HG02885 (cell line): ENCODE results near the gene SETDB1.

ENCODE experiments used
- ATAC-seq: cut with Tn5 transposase; IDR thresholded peaks from one replicate; pipeline ENCODE4 v1.9.1; 2021; ENCODE audit warnings: mild to moderate bottlenecking; ENCODE audit not compliant: unreplicated experiment, poor library complexity

SETDB1 gene

DNA sequence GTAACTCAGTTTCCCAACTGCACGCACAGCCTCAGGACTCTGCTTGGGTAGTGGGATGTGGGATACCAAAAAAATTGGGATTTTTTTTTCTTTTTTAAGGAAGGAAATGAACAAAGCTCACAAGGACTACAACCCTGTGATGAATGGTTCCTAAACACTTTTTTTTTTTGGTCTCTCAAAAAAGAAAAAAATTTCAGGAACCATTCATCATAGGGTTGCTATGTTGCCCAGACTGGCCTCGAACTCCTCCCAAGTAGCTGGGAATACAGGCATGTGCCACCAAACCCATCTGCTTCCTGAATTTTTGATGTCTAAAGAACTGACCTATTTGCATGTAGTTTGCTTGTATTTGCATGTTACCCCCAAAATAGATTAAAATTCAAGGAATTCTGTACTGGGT, 73.8 kb downstream of the SETDB1 start:
- ATAC-seq: no peak

DNA sequence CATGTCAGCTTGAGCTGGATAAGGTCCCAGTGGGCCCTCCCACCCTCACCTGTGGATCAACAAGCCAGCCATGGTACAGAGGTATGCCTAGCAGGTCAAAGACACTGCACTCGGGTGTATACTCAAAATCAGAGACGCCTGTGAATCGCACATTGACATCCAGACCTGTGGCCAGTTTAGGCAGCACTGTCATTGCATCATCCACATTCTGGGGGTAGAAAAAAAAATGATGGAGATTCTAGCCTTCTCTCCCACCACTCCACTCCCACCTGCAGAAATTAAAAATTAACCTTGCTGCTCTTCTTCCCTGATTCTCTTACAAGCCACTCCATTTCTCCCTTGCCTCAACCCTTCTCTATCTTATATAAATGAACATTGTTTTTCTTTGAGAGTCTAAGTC, 74.2 kb downstream of the SETDB1 start:
- ATAC-seq: no peak

DNA sequence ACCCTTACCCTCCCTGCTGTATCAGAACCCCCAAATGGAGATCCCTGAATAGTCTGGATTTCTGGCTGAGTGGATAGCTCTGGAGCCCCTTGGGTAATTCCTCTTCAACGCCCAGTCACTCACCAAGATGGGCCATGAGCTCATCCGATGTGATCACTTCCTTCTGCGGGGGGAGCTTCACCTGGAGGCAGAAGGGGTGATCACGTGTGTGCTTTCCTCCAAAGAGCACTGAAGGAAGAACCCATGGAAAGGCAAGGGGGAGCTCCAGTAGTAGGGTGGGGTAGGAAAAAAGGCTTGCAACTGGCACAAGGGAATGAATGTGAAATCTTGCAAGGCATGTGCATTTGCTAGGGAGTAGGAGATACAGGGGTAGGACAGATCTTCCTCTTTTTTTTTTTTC, 75.4 kb downstream of the SETDB1 start:
- ATAC-seq: no peak

DNA sequence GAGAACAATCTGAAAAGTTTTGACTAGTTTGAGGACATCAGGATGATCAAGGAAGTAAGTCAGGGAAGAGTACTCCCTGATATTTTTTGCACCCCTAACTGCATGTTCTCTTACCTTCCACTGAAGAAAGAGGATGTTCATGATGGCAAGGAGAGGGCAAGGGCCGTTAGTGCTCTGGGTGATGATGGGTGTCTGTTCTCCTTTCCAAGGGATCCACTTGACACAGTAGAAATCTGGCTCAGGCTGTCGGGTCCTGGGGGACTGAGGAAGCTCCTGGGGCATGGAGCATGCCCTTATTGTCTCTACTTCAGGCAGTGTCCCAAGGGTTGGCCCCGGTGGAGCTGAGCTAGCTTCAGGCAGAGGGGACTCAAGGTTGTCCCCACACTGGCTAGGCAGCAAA, 75.9 kb downstream of the SETDB1 start:
- ATAC-seq: no peak

DNA sequence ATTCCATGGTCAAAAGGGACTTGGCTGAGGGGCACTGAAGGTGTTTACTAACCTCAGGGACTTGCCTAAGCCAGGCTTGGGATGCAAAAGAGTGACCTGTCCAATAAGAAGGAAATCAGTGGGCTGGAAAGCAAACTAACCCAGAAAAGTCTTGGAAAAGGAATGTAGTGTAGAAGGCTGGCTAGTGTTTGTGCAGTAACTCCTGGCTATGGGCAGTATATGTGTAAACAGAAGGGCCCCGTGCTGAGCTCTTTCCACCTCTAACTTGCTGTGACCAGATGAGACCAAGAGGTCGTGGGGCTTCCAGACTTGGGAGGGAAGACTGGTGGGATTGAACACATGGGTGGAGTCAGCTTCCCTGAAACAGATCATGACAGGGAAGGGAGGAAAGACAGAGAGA, 76.4 kb downstream of the SETDB1 start:
- ATAC-seq: no peak

DNA sequence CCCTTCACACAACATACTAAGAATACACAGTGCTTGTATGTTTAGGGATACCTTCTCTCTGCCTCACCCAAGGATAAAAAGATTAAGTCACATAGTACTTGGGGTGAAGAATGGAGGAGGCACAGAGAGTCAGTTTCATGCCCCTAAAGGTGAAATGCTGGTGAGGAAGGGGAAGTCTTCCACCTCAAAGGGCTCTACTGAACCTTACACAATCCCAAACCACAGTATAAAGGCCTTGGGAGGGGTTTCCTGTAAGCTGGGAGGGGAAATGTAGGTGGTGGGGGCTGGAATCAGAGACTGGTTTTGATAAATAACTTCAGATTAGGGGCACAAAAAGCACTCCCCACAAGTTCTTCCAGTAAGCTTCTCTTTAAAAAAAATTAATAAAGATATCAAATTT, 77.0 kb downstream of the SETDB1 start:
- no peak for ATAC-seq

DNA sequence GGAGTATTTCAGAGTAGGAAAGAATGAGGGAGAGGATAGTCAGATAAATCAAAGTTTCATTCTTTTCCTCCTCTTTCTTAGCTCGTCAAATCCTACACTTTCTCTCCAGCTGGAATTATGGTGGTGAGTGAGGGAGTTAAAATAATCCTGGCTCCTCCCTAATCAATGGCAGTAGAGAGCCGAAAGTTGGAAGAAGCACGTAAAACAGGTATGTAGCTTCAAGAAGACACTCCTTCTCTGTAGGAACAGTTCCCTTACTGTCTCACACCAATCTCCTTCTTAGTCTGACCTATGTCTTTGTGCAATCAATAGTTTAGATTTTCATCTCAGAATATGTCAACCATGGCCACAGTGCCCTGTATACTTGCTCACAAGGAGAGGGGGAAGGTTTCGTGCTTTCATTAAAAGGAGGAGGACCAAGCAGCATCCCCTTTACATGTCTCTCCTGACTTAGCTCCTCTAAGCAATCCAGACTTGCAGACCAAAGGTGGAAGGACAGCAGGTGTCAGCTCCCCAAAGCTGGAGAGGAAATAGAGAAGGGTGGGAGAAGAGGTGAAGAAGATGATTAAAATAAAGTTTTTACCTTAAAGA, 79.7 kb downstream of the SETDB1 start:
- ATAC-seq: no peak

DNA sequence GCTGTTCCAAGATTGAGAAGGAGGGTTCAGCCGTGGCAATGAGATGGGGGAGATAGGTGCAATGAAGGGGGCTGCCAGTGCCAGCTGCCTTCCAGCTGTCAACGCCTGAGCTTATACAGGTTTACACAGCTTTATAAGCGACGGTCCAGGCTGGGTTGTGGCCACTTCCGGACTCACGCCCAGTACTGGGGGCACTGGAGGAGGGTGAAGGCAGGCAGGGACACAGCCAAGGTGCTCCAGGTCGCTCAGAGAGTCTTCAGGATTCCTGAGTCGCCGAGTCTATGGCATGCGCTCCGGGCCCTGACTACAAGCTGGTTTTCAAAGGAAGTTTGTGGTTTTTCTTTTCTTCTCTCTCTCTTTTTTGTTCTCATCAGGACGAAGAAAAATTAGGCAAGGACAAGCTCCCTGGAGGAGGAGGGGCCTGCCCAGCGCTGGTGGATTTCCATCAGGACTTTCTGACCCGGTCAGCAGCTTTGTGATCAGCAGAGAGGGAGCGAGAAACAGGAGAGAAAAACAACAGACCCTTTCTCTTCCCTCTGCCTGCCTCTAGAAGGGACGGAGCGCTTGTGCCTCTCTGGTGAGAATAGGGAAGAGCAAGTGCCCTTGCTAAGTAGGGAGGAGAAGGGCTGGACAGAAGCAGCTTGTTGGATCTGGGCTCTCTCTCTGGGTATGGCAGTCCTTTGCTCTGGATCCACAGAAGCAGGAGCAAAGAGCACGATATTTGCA, 80.3 kb downstream of the SETDB1 start, which contains the start of gene MINDY1:
Gene MINDY1, minus strand, starts transcription at position 576 of the 726 bp plus-strand sequence. CDS start 4,285 bp downstream, outside the sequence.
- no peak for ATAC-seq

DNA sequence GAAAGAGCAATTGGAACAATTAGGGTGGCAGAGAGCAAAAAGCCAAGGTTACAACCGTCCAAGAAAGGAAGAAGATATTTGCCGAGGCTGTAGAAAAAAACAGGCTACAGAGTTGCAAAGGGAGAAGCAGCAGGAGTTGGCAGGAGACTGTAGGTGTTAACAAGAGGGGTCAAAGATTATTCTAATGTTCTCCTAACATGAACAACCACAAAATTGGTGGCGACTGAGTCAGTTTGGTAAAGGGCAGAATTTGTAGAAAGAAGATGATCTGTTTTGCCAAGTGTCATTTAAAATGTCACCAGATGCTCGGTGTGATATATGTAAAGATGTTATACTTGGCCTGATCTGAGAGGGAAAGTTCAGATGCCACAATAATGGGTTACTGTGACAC, 81.7 kb downstream of the SETDB1 start:
- no peak for ATAC-seq

DNA sequence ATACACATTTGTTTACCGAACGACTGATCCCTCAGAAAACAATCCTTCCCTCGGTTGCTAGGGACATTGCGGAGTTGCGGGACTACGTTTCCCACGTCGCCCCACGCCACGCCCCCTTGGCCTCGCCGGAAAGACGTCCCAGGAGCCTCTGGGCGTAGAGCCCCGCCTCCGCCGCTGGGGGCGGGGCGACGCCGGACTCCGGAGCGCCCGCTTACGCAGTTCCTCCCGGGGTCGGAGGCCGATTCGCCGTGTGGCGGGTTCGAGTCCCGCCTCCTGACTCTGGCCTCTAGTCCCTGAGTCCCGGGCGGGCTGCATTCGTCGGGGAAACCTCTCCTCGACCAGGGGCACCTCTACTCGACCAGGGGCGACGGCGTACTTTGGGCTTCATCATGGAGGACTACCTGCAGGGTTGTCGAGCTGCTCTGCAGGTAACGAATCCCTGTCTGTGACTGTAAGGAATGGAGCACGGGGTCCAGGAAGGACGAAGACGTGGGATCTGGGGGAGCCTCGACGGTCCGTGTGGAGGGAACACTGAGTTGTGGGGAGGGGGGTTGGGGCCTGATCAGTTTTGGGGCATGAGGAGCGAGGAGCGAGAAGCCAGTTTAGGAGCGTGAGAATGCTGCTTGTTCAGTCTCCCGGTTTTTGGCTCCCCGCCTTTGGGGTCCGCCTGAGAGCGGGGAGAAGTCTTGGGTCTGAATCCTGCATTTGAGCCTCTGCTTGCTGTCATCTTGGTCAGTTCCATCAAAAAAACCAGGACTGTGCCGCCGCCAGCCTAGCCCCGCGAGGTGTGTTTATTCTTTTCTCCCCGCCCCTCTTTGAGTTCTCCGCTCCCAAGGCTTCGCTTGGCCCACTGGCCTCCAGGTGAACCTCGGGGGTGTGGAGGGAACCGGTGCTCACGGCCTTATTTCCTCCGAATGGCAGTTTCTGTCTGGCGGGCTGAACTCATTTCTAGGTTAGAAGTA, 82.4 kb downstream of the SETDB1 start, which contains the start of gene PRUNE1:
Gene PRUNE1, plus strand, starts transcription at position 206 of the 962 bp plus-strand sequence. Its CDS starts 184 bp downstream, at position 390.
- ATAC-seq: peak; percentile 88

DNA sequence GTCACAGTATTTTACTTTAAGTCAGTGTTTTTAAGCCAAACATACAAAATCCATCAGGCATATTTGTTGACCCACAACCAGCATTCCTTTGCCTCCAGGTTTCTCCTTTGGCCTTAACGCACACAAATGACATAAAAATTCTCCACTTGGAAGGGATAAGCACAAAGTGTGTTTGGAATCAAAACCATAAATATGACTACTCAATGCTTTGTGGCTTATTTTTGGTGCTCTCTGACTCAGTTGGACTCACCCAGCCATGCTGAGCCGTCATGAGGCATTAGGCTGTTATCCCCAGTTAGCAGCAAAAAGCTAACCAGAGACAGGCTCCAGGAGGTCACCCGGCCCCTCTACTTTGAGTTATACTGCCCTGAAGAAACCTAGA, 83.0 kb downstream of the SETDB1 start:
- ATAC-seq: no peak

DNA sequence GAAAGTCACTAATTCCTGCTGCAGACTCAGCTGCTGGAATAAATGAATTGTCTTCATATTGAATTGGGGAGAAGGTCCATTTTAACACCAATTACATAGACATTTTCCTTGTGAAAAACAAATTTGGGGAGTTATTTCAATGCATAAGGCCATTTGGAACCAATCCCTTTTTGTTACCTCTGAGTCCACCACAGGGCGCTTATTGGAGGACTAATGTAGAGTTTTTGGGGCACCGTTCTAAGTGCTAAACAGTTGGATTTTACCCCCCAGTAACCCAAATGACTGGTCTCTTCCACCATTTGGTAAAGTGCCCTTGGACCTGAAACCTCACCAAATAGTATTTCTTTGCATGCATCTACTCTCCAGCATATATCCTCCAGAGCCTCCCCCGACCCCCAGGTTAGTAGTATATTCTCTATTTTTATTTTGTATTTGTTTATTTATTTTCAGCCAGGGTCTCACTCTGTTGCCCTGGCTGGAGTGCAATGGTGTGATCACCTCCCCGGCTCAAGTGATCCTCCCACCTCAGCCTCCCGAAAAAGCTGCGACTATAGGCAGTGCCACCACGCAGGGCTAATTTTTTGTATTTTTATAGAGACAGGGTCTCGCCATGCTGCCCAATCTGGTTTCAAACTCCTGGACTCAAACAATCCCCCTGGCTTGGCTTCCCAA, 83.6 kb downstream of the SETDB1 start:
- ATAC-seq: no peak

DNA sequence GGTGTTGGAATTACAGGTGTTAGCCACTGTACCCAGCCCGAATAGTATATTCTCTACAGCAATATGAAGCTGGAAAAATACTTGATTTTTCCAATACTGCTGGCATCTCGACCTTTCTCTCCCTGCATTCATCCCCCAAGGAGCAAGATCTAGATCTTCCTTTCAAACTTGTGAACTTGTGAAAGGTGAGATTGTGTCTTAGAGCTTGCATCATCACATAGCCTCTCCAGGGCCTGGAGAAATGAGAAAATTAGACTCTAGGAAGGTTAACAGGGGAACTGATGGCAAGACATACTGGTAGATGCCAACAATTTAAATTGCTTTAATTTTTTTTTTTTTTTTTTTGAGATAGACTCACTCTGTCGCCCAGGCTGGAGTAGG, 84.2 kb downstream of the SETDB1 start:
- ATAC-seq: no peak

DNA sequence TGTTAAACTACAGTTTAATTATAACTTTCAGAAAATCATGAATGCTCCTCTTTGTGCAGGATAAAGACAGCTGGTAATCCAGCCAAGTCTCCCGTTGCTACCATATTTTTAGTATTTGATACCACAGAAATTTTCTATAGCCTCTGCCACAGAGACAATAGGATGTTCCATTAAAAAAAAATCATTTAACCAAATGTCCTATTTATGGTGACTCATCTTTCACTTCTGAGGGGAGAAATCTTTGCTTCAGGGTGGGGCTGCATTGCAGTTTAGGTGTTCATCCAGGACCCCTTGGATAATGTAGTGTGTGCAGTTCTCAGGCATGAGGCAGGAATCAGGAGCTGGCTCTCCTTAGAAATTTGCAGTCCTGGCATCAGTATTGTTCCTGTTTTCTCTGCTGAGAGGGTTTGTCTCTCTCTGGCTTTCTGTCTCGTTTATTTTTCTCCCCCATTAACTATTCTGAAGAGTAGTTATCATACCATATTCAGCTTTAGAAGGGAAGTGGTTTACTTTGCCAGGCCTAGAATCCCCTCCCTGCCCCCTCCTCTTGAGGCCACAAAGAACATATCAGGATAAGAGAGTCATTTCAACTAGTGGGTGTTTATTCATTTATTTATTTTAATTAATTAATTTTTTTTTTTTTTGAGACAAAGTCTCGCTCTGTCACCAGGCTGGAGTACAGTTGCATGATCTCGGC, 85.1 kb downstream of the SETDB1 start:
- no peak for ATAC-seq

DNA sequence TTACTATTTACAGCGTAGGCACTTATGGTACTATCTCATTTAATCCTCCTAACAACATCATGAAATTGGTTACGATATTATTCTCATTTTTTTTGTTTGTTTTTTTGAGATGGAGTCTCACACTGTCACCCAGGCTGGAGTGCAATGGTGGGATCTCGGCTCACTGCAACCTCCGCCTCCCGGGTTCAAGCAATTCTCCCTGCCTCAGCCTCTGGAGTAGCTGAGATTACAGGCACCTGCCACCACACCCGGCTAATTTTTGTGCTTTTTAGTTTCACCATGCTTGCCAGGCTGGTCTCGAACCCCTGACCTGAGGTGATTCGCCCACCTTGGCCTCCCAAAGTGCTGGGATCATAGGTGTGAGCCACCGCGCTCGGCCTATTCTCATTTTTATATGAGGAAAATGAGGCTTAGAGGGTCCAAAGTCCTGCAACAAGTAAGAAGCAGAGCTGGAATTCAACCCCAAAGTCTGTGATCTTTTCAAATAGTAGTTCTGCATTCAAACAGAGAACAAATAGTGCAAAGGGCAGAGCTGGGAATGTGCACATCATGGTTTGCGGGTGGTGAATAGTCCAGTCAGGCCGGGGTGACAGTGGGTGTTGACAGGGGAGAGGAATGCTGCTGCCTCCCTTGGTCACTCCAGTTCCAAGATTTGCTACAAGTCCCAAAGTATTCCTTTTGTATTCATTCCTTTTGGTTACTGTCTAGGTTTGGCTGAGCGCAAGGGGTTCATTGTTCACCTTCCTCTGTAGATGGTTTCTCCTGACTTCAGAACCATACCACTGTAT, 86.7 kb downstream of the SETDB1 start:
- ATAC-seq: no peak

DNA sequence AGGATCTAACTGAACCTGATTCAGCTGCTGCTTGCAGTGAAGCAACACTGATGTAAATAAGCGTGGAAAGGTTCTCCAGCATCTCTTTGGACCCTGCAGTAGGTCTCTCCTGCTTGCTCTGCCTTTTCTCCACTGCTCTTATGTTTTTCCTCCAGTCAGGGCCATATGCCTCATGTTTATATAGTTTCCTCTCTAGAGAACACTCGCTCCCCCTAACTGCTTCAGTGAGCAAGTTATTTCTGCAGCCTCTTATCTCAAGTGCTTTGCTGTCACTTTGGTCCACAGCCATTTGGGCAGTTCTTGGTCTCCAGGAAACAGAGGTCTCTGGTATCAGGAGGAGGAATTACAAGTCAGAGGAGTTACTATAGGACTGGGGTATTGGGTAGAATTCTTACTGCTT, 87.4 kb downstream of the SETDB1 start:
- ATAC-seq: no peak
